ENCODE results near the gene ZXDC. TPM values are rescaled to one million over a fixed set of nuclear protein-coding genes. Genes with fewer than 3 reads are reported as not detected.

Gene ZXDC
- polyA plus RNA-seq, 1 experiment = 15.8 TPM

DNA sequence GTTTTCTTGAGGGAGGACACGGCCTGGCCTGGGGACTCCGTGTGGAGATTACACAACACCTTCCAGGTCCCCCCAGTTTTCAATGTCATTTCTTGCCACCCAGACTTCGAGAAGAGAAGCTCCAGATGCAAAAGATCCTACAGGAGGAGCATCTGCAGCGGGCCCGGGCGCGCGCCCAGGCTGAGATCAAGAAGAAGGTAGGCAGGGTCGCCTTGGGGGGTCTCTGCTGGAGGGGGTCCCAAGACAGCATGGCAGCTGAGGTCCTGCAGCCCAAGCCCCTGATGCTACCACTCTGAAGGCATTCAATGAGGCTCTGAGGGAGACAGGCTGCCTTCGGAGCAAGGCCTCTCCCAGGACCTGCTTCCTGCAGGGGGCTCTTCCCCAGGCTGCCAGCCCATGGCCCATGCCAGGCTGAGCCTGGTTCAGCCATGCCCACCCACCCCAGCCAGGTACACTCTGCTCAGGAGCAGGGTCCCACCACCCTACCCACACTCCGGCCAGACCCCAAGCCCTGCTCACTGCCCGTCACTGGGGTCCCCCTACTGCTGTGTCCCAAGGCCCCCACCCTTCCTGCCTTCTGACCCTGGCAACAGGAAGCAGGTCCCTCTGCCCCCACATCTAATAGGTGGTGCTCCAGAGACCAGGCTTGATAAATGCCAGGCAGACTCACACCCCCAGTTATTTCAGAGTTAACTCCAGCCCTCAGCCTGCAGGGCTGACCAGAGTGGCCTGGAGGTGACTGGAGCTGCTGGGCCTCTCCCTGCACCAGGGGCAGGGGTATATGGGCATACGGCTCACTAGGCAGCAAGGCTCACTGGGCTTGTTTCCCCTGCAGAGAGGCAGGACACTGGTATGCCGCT is 40.0 kb downstream of the ZXDC start:
- CTCF ChIA-PET = no interaction called here
- no peaks in the 10 kb centered on the region for H3K27me3 ChIP-seq (ENCODE audit: control insufficient read depth, insufficient read depth, low read length)
- no peak overlapping the region for H3K4me3 ChIP-seq (ENCODE audit: low read depth, low read length)
- DNase-seq (ENCODE audit: low read depth) = no peak
- H3K36me3 ChIP-seq (ENCODE audit: control insufficient read depth, insufficient read depth, low read length) = peaks cover 7% of the 10 kb centered on the region
- POLR2A ChIA-PET = no interaction called here
- TF ChIP-seq, protein P1, sequence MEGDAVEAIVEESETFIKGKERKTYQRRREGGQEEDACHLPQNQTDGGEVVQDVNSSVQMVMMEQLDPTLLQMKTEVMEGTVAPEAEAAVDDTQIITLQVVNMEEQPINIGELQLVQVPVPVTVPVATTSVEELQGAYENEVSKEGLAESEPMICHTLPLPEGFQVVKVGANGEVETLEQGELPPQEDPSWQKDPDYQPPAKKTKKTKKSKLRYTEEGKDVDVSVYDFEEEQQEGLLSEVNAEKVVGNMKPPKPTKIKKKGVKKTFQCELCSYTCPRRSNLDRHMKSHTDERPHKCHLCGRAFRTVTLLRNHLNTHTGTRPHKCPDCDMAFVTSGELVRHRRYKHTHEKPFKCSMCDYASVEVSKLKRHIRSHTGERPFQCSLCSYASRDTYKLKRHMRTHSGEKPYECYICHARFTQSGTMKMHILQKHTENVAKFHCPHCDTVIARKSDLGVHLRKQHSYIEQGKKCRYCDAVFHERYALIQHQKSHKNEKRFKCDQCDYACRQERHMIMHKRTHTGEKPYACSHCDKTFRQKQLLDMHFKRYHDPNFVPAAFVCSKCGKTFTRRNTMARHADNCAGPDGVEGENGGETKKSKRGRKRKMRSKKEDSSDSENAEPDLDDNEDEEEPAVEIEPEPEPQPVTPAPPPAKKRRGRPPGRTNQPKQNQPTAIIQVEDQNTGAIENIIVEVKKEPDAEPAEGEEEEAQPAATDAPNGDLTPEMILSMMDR (IDR thresholded peaks at IDR 0.05; ENCODE audit: insufficient read depth, low read depth, low read length) = no peak

DNA sequence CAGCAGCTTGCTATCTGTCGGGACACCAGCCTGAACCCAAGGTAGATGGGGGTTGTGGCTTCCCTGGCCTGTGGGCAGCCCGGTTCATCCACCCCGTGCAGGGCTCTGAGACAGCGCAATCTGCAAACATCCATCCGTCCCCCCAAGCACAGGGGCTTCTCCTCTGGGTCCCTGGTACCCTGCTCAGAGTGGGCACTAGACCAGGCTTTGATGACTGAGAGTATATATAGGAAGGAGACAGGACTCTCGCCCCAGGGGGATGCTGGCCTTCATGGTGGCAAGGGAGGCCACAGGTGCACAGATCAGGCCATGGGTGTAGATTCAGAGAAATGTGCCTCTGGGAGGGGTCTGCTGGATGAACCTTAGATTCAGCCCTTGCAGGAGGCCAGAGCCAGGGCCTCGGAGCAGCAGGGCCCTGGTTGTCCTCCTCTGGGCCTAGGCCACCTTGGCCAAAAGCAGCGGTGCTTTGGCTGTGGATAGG is 40.7 kb downstream of the ZXDC start:
- CTCF ChIA-PET = no interaction called here
- POLR2A ChIA-PET = no interaction called here
- no peak overlapping the region for H3K4me3 ChIP-seq (ENCODE audit: low read depth, low read length)
- H3K36me3 ChIP-seq (ENCODE audit: control insufficient read depth, insufficient read depth, low read length) = peaks cover 5% of the 10 kb centered on the region
- TF ChIP-seq, protein P1 (IDR thresholded peaks at IDR 0.05; ENCODE audit: insufficient read depth, low read depth, low read length) = no peak
- H3K27me3 ChIP-seq (ENCODE audit: control insufficient read depth, insufficient read depth, low read length) = no peaks in the 10 kb centered on the region
- no peak for DNase-seq (ENCODE audit: low read depth)

DNA sequence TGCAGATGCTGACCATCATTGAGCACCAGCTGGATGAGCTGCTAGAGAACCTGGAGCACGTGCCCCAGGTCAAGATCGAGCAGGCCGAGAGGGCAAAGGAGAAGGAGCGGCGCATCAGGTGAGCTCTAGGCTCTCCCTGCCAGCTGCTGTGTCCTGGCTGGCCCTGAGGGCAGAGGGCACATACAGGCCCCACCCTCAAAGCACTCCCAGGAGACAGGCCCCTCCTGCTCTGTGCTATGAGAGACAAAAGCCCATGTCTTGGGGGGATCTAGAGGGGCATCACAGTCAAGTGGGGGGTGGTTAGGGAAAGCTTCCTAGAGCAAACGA is 41.5 kb downstream of the ZXDC start:
- POLR2A ChIA-PET = no interaction called here
- CTCF ChIA-PET = no interaction called here
- Histone ChIP-seq H3K27me3 (ENCODE audit: control insufficient read depth, insufficient read depth, low read length) (no peaks in the 10 kb centered on the region), H3K4me3 (ENCODE audit: low read depth, low read length) (no peak overlapping the region), H3K36me3 (ENCODE audit: control insufficient read depth, insufficient read depth, low read length) (peaks cover 5% of the 10 kb centered on the region)
- TF ChIP-seq, protein P1 (IDR thresholded peaks at IDR 0.05; ENCODE audit: insufficient read depth, low read depth, low read length) = no peak
- no peak for DNase-seq (ENCODE audit: low read depth)

DNA sequence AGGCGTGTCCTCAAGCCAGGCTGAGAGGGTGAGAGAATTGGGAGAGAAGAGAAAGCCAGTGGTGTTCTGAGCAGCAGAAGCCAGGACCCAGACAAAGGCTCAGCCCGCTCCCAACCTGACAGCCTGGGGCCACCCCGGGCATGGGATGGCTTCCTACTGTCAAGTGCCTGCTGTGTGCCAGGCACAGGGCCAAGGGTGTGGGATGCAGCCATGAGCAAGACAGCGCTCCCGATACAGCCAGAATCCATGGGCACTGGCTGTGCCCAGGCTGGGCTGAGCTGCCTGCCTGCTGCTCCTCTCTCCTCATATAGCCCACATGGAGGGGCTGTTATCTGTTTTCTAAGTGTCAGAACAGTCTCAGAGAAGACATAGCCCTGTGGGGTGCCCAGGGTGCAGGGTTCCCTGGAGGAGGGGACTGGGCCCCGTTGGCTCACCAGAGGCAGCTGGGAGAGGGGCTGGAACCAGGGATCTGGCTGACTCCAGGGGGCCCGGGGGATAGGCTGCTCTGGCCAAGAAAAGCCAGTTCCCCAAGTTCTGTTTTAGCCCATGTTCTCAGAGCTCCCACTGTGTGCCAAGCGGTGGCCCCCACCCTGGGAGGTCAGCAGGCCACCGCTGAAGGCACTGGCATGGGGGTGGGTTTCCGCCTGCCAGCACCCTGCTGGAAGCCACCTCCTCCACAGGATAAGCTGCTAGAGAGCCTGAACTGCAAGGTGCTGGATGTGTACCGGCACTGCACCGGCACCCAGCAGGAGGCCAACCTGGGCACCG is 42.0 kb downstream of the ZXDC start:
- Histone ChIP-seq H3K27me3 (ENCODE audit: control insufficient read depth, insufficient read depth, low read length) (no peaks in the 10 kb centered on the region), H3K36me3 (ENCODE audit: control insufficient read depth, insufficient read depth, low read length) (peaks cover 5% of the 10 kb centered on the region), H3K4me3 (ENCODE audit: low read depth, low read length) (no peak overlapping the region)
- ChIA-PET POLR2A (no interaction called here), CTCF (no interaction called here)
- no peak for DNase-seq (ENCODE audit: low read depth)
- TF ChIP-seq, protein P1 (IDR thresholded peaks at IDR 0.05; ENCODE audit: insufficient read depth, low read depth, low read length) = no peak

DNA sequence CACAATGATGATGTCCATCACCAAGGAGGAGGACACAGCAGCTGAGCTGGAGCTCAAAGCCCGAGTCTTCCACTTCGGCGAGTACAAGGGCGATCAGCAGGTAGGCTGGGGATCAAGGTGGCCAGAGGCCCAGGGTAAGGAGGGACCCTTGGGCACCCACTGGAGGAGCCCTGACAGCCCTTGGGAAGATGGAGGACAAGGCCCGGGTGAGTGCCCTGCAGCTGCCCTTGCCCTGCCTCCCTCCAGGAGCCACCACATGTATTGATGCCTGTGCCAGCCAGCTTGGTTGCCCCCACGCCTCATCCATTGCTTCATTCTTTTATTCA is 42.6 kb downstream of the ZXDC start:
- ChIA-PET CTCF (no interaction called here), POLR2A (no interaction called here)
- Histone ChIP-seq H3K36me3 (ENCODE audit: control insufficient read depth, insufficient read depth, low read length) (peaks cover 5% of the 10 kb centered on the region), H3K27me3 (ENCODE audit: control insufficient read depth, insufficient read depth, low read length) (no peaks in the 10 kb centered on the region), H3K4me3 (ENCODE audit: low read depth, low read length) (no peak overlapping the region)
- DNase-seq (ENCODE audit: low read depth) = no peak
- TF ChIP-seq, protein P1 (IDR thresholded peaks at IDR 0.05; ENCODE audit: insufficient read depth, low read depth, low read length) = no peak
